Breast epithelium (tissue), 3 donors: ENCODE results near the gene SHB.

Source experiments
- POLR2A ChIP-seq: fragments of 450-650 bp; IDR thresholded peaks from one replicate; pipeline ENCODE4 v1.6.1; 2016; ENCODE audit warnings: antibody characterized with exemption, mild to moderate bottlenecking, moderate library complexity
- POLR2AphosphoS5 ChIP-seq, 3 donors: sonication (generic); formaldehyde crosslinking; IDR thresholded peaks; one replicate each; pipeline ENCODE4 v1.6.1; 2017; ENCODE audit warnings: antibody characterized with exemption in 3 of 3
- TF ChIP-seq, protein P1 (sequence below), 3 donors: fragments of 450-650 bp; IDR thresholded peaks; one replicate each; pipeline ENCODE4 v1.5.1; 2016 to 2017; ENCODE audit warnings: antibody characterized with exemption in 3 of 3, mild to moderate bottlenecking in 3 of 3, moderate library complexity in 3 of 3

DNA sequence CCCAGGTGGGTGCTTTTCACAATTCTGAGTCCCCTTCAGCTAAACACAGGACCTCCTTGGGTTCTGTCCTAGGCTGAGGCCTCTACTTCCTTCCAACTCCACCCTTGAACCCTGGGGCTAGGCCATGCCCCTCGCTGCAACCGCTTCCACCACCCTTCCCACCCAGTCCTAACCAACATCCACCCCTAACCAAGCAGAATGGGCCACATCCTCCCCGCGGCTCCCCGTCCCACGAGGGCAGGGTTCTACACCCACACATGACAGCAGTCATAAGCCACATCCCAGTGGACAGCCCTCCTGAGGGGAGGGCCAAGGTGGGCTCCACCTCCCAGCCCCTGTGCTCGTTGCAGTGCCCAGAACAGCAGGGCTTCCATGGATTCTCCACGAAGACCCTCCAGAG is 65.8 kb downstream of the SHB start:
- TF ChIP-seq, protein P1, sequence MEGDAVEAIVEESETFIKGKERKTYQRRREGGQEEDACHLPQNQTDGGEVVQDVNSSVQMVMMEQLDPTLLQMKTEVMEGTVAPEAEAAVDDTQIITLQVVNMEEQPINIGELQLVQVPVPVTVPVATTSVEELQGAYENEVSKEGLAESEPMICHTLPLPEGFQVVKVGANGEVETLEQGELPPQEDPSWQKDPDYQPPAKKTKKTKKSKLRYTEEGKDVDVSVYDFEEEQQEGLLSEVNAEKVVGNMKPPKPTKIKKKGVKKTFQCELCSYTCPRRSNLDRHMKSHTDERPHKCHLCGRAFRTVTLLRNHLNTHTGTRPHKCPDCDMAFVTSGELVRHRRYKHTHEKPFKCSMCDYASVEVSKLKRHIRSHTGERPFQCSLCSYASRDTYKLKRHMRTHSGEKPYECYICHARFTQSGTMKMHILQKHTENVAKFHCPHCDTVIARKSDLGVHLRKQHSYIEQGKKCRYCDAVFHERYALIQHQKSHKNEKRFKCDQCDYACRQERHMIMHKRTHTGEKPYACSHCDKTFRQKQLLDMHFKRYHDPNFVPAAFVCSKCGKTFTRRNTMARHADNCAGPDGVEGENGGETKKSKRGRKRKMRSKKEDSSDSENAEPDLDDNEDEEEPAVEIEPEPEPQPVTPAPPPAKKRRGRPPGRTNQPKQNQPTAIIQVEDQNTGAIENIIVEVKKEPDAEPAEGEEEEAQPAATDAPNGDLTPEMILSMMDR (IDR thresholded peaks at IDR 0.05) = no peak
- TF ChIP-seq POLR2AphosphoS5 (IDR thresholded peaks at IDR 0.05) = no peak
- no peak for TF ChIP-seq POLR2A
